Heart left ventricle (tissue), 16 donors: Measurements from ENCODE around the gene CCR9. TPM values are rescaled to one million over a fixed set of nuclear protein-coding genes. Genes with fewer than 3 reads are reported as not detected.

Experiments used
- ATAC-seq, 4 donors: fragments of 200-7000 bp; cut with Tn5 transposase; one replicate each; pipeline ENCODE4 v1.9.1; 2020 to 2022; ENCODE audit warnings: moderate library complexity in 4 of 4, mild to moderate bottlenecking in 3 of 4, moderate number of reproducible peaks in 1 of 4
- DNase-seq, 5 donors: peaks; one replicate each; pipeline ENCODE4 v3.0.0-alpha.2; 2020
- H3K27ac ChIP-seq, 12 donors: fragments of 200-600 bp; sonication (generic) in 4 of 12; one replicate each; pipeline versions ENCODE4 v1.5.0 to v1.8.0; 2016 to 2022; ENCODE audit warnings: mild to moderate bottlenecking in 2 of 12
- H3K27me3 ChIP-seq, 9 donors: fragments of 200-600 bp; sonication (generic) in 2 of 9; one replicate each; pipeline versions ENCODE4 v1.5.1 to v1.8.0; 2016 to 2022; ENCODE audit warnings: mild to moderate bottlenecking in 3 of 9
- H3K36me3 ChIP-seq, 9 donors: fragments of 200-600 bp; sonication (generic) in 2 of 9; one replicate each; pipeline versions ENCODE4 v1.5.0 to v1.8.0; 2018 to 2022; ENCODE audit warnings: mild to moderate bottlenecking in 2 of 9
- H3K4me1 ChIP-seq, 12 donors: fragments of 200-600 bp; sonication (generic) in 4 of 12; one replicate each; pipeline versions ENCODE4 v1.5.0 to v1.8.0; 2016 to 2022; ENCODE audit warnings: mild to moderate bottlenecking in 3 of 12
- H3K4me3 ChIP-seq, 12 donors: fragments of 200-600 bp; sonication (generic) in 4 of 12; one replicate each; pipeline versions ENCODE4 v1.5.0 to v1.8.0; 2017 to 2022; ENCODE audit warnings: mild to moderate bottlenecking in 9 of 12, moderate library complexity in 4 of 12
- H3K9me3 ChIP-seq, 12 donors: fragments of 200-600 bp; sonication (generic) in 4 of 12; one replicate each; pipeline versions ENCODE4 v1.5.0 to v1.8.0; 2016 to 2022; ENCODE audit warnings: mild to moderate bottlenecking in 1 of 12
- CTCF ChIP-seq, 12 donors: fragments of 200-600 bp; sonication (generic) in 4 of 12; IDR thresholded peaks; one replicate each; pipeline versions ENCODE4 v1.5.0 to v1.8.0; 2018 to 2022; ENCODE audit warnings: antibody characterized with exemption in 12 of 12, mild to moderate bottlenecking in 5 of 12
- POLR2A ChIP-seq, 2 donors: fragments of 450-650 bp; IDR thresholded peaks; one replicate each; pipeline ENCODE4 v1.6.1; 2017; ENCODE audit warnings: antibody characterized with exemption in 2 of 2, mild to moderate bottlenecking in 2 of 2, moderate library complexity in 2 of 2
- WGBS, 4 donors: extraction: QIAGEN DNeasy Blood & Tissue Kit in 2 of 4; methylation state at CpG; one replicate each; pipeline versions ENCODE4 v1.1.5 to v1.1.7; 2013 to 2018; 5-methylcytosine and 5-hydroxymethylcytosine counted together
- intact Hi-C, 10 donors: fragments of 100-400 bp; cut with DNase I; formaldehyde crosslinking; loops; one replicate each; pipeline versions ENCODE4 v1.11.1 to v1.14.2; 2022
- polyA plus RNA-seq, 2 donors: library from polyadenylated mRNA; stranded (reverse); fragments of 200-250 nt; gene quantifications; one replicate each; pipeline ENCODE4 v1.2.3, GENCODE V29; 2013
- total RNA-seq, 9 donors: library from RNA; depleted of rRNA in 2 of 9; stranded (reverse); fragments of >200 nt in 2 of 9; fragmentation: NEBNext Ultra II Directional in 3 of 9; extraction: Animal tissue kit (Norgen Biotek cat#: 25700) in 3 of 9; gene quantifications; one replicate each; pipeline versions ENCODE4 v1.1.0 to v1.2.4, GENCODE V29; 2016 to 2023
- donor health status: ischemic (EF 13 %, LVEDD 7.1; RV severe dilation, severe dysfunction).
- donor health status: healthy with polysubstance abuse.
- donor health status: DM: no; HTN: yes; CAD: no.
- donor health status: DM: no; HTN: no; CAD: no.
- donor health status: ischemic (EF 25% LVEDD 6.9; RV normal size, moderate dysfunction).
- donor health status: ischemic (EF 25% LVEDD 5.7; RV mildly dilated, moderate dysfunction).
- donor health status: healthy.
- donor health status: DM: yes; HTN: yes; CAD: no.
- donor health status: ischemic (EF 35%, LVEDD 5.7; RV mildly dilated, moderate dysfunction).
- donor health status: nonischemic (EF 11% LVEDD 7.7; RV severe dilation, severe dysfunction).
- donor health status: DM: yes; HTN: yes; CAD: no.
- donor health status: PGD.
- donor health status: ischemic (EF 29% LVEDD 5.4; RV normal size, mild dysfunction).
- donor health status: nonischemic (EF 23%, LVEDD 6.1; RV moderate dilation, normal function).

Gene CCR9
- total and polyA plus RNA-seq, 11 donors: 0.03 TPM; not detected in 10

- ATAC-seq: no peak
- no peak for TF ChIP-seq CTCF (IDR thresholded peaks at IDR 0.05)
- no peak for TF ChIP-seq POLR2A (IDR thresholded peaks at IDR 0.05)
- no peaks in the 10 kb centered on the region for H3K9me3 ChIP-seq
- intact Hi-C loops: no loop called here
- H3K4me3 ChIP-seq: no peak overlapping the region
- no peaks in the 10 kb centered on the region for H3K27me3 ChIP-seq
- H3K27ac ChIP-seq: no peak overlapping the region
- WGBS, 4 donors: 59 to 69% (median 66%) methylated on average over 6 of the region's 6 CpGs
- H3K4me1 ChIP-seq: no peaks in the 10 kb centered on the region
- DNase-seq: no peak
- H3K36me3 ChIP-seq: no peaks in the 10 kb centered on the region
Observed at GRCh38 chr3:45871780-45872179, 14.6 kb upstream of the CCR9 start.

GRCh38 chr3:45872569-45872968, 13.8 kb upstream of the CCR9 start:
- ATAC-seq: no peak
- Histone ChIP-seq H3K4me3 (no peak overlapping the region), H3K27me3 (no peaks in the 10 kb centered on the region), H3K36me3 (no peaks in the 10 kb centered on the region), H3K4me1 (no peaks in the 10 kb centered on the region), H3K27ac (no peak overlapping the region), H3K9me3 (no peaks in the 10 kb centered on the region)
- no peak for TF ChIP-seq POLR2A (IDR thresholded peaks at IDR 0.05)
- TF ChIP-seq CTCF (IDR thresholded peaks at IDR 0.05): no peak
- DNase-seq: no peak
- intact Hi-C loops: no loop called here
- 67 to 81% (median 75%) methylated on average over 2 of the region's 2 CpGs for WGBS, 4 donors

- Histone ChIP-seq H3K4me1 (no peaks in the 10 kb centered on the region), H3K36me3 (no peaks in the 10 kb centered on the region), H3K4me3 (no peak overlapping the region), H3K27me3 (no peaks in the 10 kb centered on the region), H3K9me3 (no peaks in the 10 kb centered on the region), H3K27ac (no peak overlapping the region)
- TF ChIP-seq POLR2A (IDR thresholded peaks at IDR 0.05) (no peak), CTCF (IDR thresholded peaks at IDR 0.05) (no peak)
- no peak for ATAC-seq
- DNase-seq: no peak
- intact Hi-C loops: no loop called here
Observed at GRCh38 chr3:45873036-45873435, 13.3 kb upstream of the CCR9 start.

GRCh38 chr3:45873638-45874037, 12.7 kb upstream of the CCR9 start:
- intact Hi-C loops: no loop called here
- H3K27me3 ChIP-seq: no peaks in the 10 kb centered on the region
- TF ChIP-seq POLR2A (IDR thresholded peaks at IDR 0.05): no peak
- no peak for TF ChIP-seq CTCF (IDR thresholded peaks at IDR 0.05)

More at GRCh38 chr3:45873638-45874037, 12.7 kb upstream of the CCR9 start:
- WGBS, 4 donors: 76 to 80% (median 78%) methylated on average over 4 of the region's 4 CpGs
- no peak for ATAC-seq
- Histone ChIP-seq H3K27ac (no peak overlapping the region), H3K36me3 (no peaks in the 10 kb centered on the region), H3K4me3 (no peak overlapping the region), H3K4me1 (no peaks in the 10 kb centered on the region), H3K9me3 (no peaks in the 10 kb centered on the region)
- no peak for DNase-seq
